Cerebellar cortex (tissue), 1 donor: ENCODE results near the gene CLDN5.

ENCODE experiments used
- DNase-seq: peaks from one replicate; pipeline ENCODE4 v3.0.0-alpha.2; 2015; ENCODE audit warnings: low spot score

The CLDN5 gene

DNA sequence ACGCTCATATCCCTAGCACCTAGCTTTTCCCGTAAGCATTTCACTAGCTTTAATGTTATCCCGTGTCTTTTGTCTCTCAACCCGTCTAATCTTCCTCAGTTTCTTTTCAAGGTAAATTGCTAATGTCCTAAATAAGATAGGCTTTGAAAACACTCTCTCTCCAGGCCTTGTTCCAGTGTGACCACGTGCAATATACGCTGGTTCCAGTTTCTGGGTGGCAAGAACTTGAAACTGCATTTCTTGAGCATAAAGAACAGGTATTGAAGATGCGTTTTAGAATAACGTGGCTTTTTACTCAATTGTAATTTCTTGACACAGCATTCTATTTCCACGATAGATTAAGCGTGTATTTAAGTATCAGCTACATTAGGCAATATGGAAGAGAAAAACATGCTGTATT, 43.4 kb downstream of the CLDN5 start:
- no peak for DNase-seq

DNA sequence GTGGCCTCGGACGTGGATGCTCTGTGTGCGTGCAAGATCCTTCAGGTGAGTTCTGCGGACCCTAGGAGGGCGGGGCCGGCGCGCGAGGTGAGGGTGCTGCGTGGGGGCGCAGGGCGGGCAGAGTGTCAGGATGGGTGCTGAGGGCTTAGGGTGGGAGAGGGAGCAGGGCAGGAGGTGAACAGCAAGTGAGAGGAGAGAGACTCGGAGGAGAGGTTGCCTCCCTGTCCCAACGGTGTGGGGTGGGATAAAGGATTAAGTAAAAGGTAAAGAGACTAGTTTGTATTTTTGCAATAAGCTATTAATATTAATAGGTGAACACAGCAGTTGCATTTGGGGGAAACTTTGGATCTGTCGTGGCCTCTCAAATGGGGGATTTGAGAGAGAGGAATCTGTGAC, 44.0 kb downstream of the CLDN5 start:
- no peak for DNase-seq

DNA sequence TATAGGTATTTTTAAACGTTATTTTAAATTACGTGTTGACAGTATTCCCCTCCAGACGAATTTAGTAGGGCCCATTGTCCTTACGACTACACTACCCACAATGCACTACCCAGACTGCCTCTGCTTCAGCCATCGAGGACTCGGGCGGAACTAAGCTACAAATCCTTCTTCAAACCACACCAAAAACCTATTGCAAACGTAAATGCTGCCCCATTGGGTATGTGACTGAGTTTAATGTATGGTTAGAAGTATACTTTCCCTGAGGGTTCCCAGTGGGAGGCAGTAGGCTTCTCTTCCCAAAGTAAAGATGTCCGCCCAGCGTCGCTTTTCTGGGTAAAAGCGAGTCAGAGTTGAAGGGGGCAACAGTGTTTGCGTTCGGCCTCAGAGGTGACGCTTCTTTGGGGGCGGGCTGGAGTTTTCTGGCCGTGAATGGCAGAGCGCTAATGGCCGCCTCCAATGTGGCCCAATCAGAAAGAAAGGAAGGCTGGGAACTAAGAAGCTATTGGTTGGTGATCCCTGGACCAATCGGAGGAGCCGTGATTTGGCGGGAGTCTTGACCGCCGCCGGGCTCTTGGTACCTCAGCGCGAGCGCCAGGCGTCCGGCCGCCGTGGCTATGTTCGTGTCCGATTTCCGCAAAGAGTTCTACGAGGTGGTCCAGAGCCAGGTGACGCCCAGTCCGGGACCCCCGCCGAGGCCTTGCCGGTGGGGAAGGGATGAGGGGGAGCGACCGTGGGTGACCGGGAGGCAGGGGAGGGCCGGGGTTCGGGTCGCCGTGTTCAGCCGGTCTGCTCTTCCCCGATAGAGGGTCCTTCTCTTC, 44.6 kb downstream of the CLDN5 start, which contains the start of gene CDC45:
Gene CDC45, plus strand, starts transcription at position 566 of the 818 bp plus-strand sequence. Its CDS starts 49 bp downstream, at position 615.
- peak; percentile 99 for DNase-seq

DNA sequence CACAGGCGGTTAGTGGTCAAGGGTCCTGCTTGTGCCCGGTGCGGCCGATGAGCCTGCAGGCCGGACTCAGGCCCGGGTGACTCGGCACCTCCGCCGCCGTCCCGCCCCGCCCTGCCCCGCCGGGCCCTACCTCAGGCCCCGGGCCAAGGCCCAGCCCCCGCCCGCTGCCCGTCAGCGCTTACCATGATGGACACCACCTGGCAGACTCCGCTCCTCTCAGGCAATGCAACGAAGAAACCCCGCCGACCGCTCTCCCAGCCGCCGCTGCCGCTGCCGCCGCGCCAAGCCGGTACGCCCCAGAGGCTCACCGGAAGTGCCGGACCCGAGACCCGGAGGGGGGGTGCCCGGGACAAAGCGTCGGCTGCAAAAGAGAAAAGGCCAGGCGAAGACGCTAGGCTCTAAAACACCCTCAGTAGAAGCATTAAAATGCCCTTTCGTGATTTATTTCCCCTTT, 45.3 kb downstream of the CLDN5 start, which contains the start of gene UFD1:
Gene UFD1, minus strand, starts transcription at position 293 of the 454 bp plus-strand sequence. Its CDS starts 108 bp downstream, at position 185.
- peak; percentile 77 for DNase-seq

DNA sequence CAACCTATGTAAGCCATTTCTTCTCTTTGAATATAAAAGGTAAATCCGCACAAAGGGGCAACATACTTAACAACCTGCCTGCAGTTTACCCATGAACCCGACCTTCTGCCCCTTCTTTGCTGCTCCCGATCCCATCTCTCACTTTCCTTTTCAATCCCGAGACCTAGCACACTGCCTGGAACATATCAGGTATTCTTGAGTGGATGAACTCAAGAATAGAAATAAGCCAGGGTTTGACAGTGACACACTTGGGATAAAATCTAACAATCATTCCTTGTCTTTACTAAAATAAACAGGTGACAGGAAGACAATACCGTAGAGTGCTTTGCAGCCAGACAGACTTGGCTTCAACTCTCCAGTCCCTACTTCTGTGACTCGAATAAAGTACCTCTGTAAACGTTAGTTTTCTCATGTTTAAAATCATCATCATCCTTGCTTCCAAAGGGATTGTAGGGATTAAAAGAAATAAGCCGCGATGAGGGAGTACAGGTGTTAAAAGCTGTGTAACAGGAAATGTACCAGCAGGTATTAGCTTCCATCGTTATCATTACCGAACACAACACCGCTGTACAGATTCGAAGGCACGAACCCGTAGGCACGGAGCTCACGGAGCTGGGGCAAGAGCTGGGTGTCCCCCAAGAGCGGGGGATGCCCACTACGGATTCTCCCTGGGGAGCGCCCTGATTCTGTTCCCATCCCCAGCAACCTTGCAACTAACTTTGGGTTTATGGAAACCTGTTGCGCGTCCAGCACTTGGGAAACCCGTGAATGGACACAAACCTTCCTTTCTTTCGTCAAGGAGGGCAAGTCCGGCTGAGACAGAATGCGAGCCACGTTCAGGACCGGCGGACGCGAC, 45.9 kb downstream of the CLDN5 start:
- no peak for DNase-seq

DNA sequence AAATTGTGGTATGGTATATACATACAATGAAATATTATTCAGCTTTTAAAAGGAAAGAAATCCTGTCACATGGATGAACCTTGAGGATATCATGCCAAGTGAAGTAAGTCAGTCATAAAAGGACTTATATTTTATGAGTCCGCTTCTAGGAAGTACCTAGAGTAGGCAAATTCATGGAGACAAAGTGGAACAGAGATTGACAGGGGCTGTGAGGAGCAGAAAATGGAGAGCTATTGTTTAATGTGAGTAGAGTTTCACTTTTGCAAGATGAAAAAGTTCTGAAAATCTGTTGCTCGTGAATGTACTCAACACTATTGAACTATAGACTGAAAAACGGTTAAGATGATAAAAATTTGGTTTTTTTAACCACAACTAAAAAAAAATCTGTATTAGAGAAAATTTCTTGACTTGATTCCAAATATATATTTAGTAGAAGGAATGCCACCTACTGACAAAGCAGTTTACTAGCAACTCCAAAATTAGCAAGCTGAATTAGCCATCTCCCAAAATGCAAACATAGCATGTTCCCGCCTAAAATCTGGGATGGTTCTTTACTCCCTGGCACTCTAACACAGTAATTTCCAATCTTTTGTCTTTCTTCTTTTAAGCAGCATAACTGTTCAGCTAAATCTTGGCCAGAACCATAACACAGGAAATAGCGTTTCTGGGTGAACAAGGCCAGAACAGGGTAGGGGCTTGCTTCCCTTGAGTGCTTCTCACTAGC, 46.7 kb downstream of the CLDN5 start:
- no peak for DNase-seq

DNA sequence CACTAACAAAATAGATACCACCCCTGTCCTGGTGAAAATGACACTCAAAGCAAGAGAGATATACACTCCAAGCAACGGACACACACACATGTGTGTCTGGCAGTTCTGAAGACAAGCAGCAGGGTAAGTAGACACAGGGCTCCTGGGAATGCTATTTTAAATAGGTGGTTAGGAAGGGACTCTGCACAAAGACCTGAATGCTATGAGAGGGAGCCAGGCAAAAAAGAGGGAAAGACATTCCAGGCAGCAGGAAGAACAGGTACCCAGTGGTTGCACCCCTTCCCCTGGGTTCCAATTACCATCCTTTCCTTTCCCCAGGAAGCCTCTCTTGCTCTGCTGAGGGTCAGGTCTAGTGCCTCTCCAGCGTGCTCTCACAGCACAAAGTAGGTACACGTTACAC, 48.2 kb downstream of the CLDN5 start:
- DNase-seq = no peak

DNA sequence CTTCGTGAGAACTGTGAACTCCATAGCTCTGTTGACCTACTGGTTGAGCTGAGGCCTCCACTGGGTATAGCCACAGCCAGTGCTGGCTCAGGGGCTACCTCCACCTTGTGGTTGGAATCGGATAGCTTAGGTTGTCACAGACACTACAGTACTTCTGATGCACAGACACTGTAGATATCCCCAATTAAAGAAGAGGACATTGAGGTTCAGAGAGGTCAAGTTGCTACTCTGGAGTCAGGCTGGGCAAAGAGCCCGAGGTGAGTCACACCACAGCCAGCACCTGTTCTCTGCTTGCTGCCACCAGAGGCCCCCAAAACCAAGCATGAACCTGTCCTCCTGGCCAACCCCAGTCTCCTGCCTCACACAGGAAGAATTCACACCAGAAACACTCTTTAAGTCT, 50.6 kb downstream of the CLDN5 start:
- no peak for DNase-seq
